Measurements from ENCODE around the gene RGS3.
A peak's percentile ranks its signal among the peaks of the same experiment; 100 is the strongest.

RGS3 gene

DNA sequence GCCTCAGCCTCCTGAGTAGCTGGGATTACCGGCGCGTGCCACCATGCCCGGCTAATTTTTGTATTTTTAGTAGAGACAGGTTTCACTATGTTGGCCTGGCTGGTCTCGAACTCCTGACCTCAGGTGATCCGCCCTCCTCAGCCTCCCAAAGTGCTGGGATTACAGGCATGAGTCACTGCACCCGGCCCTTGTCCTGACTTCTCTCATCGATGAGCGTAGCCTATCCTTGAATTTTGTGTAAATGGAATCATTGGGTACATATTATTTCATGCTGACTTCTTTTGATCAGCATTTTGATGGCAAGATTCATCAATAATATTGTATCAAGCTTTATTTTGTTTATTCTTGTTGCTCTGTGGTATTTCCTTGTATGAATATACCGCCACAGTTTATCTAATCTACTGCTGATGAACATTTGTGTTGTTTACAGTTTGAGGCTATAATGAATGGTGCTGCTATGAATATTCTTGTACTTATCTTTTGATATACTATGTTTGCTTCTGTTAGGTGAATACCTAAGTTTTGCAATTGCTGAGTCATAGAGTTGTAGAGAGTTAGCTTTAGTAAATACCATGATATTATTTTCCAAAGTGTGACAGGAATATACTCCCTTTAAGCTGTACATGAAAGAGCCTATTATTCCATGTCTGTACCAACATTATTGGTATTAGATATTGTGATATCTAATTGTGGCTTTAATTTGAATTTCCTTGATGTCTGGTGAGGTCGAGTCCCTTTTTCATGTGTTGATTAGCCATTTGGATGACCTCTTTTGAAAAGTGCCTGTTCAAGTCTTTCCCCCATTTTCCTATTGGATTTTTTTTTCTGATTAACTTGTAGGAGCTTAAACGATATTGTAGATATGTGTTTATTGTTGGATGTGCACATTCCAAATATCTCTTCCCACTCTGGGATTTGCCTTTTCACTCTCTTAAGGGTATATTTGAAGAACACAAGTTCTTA is 107.5 kb downstream of the RGS3 start:
- DNase-seq (ENCODE audit: low read depth, low spot score), result no peak

DNA sequence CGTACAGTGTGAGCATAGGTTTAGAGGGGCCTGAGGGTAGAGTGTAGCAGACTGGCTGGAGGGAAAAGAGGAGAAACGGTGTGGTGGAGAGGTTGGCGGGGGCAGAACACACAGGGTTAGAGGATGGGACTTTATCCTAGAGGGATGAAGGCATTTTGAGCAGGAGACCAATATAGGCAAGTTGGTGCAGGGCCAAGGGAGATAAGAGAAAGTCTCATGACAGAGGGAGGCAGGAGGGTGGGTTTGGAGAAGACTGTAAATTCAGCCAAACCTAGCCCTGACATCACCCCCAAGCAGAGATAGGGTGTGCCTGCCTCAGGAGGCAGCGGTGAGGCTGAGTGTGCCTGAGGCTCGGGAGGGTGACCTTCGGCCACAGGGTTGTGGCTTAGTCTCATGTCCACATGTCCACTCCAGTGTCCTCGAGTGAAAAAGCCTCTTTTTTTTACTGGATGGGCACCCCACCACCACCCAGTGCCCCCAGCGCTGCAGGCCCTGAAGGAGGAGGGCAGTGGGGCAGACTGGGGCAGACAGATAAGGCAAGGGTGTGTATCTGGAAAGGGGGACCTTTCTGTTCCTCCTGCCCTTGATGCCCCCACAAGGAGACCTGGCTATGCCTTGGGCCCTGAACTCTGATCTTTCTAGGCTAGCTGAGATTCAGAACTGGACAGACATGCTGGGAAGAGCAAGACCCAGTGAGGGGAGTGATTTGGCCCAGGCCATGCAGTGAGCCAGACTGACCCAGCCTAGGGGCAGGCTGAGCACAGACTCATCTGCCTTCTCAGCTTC is 108.7 kb downstream of the RGS3 start:
- no peak for DNase-seq (ENCODE audit: low read depth, low spot score)

DNA sequence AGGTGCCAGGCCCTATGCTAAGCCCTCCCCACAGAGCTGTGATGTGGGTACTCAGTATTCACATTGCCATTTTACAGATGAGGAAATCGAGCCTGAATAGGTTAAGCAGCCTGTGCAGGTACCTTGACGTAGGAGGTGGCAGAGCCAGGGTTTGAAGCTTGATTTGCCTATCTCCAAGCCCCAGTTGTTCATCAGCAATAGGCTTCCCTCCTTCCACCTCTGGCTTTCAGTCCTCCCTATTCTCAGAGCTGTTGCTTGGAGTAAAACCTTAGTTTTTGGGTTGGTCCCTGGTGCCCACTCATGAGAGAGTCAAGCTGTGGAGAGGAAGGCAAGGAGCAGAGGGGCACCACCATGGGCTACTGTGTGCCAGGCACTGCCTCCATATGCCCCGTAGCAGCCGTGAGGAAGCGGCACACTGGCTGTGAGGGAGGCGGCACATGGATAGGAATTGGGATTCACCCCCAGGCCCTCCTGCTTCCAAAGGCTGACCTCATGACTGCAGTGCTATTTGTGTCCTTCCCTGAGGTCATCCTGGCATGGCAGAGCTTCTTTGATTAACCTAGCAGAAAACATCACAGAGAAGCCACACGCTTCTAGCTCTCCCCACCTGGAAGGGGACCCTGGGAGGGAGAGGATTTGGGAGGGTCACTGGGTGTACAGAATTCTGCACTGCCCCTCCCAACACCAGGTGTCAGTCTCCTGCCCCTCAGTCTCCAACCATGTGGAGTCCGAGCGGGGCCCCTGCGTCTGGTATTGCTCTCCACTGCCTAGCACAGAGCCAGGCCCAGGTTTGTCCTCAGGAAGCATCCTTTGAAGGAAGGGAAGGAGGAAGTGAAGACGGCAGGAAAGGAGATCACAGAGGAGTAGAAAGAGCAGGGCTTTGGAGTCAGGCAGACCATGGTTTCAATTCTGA is 109.8 kb downstream of the RGS3 start:
- no peak for DNase-seq (ENCODE audit: low read depth, low spot score)

DNA sequence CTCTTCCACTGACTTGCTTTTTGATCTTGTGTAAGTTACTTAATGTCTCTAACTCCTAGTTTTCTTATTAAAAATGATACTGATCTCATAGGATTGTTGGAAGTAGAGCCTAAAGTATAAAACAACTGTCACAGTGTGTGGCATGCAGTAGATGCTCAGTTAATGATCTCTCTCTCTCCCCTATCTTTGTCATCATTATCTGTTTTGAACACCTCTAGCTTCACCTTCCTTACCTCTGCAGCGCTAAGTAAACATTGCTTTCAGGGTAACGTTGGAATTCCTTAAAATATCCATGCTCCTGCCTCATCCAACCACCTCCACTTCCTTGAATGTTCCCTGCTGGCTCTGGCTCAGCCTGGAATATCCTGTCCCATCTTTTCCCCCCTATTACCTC is 110.4 kb downstream of the RGS3 start:
- DNase-seq (ENCODE audit: low read depth, low spot score), result no peak

DNA sequence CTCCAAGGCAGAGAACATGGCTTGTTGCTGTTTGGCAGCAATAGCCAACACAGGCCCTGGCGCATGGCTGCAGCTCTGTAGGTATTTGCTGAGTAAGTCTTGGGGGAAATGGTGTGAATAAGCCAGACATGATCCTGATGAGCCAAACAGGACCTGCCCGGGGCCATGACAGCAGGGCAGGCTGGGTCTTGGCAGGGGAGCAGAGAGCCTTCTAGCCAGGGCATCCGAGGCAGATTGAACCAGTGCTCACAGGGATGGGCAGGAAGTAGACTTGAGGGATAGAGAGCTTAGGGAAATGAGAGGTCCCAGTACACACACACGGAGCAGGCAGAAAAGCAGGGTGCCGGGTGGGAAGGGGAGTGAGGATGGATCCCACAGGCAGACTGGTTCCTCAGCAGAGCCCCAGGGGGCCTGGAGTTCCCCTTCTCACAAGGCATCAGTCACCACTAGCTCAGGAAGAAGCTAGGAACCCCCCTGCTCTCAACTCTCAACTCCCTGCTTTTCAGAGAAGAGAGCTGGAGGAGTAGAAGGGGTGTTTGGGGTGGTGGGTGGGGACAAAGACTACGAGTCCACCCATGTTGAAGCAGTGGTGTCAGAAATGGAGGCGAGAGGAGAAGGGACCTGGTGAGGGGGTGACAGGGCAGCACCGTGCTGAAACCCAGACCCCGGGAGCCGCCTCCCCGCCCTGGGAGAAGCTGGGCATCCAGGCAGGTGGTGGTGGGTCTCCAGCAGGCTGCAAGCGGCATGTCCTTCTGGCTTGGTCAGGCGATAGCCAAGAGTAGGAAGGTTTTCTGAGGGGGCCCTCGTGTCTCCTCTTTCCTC is 111.1 kb downstream of the RGS3 start:
- DNase-seq (ENCODE audit: low read depth, low spot score), result no peak

DNA sequence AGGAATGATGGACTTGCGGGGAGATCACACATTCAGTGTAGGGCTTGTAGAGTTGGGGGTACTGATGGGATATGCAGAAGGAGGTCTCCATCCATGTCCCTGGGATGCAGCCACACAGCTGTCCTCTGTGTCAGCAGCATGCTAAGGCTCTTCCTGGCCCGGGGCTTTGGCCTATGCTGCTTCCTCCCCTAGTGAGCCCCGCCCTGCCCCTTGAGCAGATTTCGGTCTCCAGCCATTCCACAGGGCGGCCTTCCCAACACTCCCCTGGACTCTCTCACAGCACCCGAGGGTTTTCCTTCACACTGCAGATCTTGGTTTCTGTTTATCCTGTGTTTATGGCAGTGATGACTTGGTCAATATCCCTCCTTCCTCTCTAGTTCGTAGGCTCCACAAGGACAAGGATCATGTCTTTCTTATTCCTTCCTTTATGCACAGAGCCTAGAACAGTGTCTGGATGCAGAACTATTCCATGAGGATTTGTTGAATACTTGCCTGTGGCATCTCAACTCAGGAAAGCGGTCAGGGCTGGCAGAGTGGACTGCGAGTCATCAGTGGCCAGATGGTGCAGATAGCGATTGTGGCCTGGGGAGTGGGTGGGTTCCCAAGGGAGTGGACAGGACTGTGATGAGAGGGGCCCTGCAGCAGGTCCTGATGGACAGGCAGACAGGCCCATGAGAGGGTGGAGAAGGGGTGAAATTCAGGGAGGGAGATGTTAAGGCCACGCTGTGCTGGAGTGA is 114.2 kb downstream of the RGS3 start:
- no peak for DNase-seq (ENCODE audit: low read depth, low spot score)

DNA sequence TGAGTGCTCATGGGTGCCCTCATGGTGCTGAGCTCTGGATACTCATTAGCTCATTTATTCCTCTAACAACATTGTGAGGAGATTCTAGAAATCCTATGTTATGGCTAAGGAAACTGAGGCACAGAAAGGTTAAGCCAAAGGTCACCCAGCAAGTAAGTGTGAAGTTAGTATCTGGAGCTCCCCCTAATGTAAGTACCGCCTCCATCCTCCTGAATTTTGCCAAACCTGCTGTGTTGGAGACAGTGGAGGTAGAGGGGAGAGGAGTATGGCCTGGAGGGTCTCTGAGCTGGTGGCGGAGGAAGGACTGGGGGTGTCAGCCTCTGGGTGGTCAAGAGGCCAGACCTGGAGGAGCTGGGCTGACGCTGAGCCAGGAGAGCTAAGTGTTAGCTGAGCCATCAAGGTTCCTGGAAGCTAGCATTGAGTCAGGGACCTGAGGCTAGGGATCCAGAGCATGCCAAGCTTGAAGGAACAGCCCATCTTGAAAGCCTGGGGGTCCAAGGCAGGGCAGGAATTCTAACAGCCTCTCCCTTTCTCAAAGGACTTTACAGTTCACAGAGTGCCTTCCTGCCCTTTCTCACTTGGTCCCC is 114.8 kb downstream of the RGS3 start:
- no peak for DNase-seq (ENCODE audit: low read depth, low spot score)

DNA sequence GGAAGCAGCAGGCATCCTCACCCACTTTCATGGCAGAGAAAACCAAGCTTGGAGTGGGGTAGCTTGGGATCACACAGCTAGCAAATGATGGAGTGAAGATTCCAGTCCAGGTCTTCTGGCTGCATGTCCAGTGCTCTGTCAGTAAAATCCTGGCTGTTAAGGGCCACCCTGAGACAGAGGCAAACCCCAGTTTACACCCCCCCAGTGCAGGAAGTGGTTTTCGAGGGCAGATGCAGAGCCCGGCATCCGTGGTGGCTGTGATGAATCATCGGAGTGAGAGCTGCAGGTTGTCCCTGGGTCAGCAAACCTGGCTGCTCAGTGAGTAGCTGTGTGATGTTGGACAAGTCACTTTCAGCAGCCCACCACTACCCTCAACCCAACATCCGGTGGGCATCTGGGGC is 115.4 kb downstream of the RGS3 start:
- DNase-seq (ENCODE audit: low read depth, low spot score), result peak; percentile 67

DNA sequence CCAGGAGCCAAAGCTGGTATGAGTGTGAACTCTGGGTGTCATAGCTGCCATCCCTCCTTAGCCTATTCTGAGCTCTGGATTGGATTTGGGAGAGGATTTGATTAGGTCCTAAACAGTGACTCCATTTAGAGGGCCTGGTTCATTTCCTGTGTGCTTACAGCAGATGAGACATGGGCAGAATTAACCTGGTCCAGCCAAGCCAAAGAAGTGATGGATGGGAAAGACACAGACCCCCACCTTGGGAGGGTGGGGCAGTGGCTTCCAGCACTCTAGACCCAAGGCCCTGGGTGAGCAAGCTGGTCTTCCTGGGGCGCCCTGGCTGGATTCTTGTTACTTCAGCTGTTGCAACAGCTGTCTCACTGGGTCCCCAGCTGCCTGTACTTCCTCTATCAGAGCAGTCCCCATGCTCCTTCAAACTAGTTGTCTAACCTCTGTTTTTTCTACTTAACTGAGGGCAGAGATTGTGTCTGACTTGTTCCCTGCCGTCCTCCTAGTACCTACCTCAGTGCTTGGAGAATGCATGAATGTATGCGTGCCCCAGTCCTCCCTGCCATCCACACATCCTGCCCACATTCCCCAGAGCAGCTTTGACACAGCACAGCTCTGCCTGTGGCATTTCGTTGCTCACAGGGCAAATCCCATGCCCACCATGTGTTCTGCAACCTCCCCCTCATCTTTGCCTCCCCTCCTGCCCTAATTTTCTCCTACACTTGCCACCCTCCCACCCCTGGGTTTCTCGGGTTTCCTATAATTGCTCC is 115.9 kb downstream of the RGS3 start:
- DNase-seq (ENCODE audit: low read depth, low spot score), result no peak

DNA sequence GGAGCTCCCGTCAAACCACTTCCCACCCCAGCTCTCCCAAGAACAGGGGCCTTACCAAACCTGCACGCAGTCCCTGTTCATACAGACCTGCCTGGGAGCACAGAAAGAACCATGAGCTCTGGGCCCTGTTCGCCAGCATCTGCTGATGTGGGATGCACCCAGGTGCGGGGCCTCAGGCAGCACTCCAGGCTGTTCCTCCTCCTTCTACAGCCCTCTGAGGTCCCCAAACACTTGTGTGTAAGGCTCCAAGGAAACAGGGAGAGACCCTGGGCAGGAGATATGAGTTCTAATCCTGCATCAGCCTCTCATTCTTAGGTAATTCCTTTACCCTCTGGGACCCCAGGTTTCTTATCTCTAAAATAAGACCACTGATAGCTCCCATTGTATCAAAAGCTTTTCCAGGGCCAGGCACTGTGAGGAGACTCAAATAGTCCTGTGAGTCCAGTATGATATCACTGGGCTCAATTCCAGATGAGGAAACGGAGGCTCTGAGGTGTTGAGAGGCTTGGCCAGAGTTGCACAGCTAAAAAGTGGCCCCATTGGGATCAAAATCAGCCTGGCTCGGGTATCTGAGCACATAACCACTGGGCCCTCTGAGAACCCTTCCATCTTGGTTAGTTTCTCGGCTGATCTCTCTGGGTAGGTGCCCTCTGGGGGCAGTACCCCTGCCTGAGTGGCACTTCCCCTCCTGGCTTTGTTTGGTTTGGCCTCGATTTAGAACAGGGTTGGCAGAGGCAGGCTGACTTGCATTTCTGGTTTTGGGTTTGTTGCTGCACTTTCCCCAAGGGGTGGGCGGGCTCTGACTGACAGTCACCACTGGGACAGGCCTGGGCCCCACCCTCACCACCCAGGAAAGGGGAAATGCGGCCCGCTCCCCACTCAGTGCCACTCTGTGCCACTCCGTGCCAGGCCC is 116.8 kb downstream of the RGS3 start:
- DNase-seq (ENCODE audit: low read depth, low spot score), result no peak

DNA sequence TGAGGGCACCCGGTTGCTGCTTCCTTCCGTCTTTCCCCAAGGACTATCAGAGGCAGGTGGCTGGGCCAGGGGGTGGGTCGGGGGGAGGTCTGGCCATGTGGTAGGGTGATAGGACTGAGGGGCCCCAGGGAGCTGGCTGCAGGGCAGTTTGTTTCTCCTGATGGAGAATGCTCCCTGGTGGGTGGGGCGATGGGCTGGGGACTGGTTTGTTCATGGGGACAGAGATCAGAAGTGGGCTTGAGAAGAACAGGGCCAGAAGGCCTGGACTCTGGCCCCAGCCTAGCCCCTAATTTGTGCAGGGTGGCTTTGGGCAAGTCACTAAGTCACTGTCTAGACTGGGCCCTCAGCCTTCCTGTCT is 117.4 kb downstream of the RGS3 start:
- no peak for DNase-seq (ENCODE audit: low read depth, low spot score)

DNA sequence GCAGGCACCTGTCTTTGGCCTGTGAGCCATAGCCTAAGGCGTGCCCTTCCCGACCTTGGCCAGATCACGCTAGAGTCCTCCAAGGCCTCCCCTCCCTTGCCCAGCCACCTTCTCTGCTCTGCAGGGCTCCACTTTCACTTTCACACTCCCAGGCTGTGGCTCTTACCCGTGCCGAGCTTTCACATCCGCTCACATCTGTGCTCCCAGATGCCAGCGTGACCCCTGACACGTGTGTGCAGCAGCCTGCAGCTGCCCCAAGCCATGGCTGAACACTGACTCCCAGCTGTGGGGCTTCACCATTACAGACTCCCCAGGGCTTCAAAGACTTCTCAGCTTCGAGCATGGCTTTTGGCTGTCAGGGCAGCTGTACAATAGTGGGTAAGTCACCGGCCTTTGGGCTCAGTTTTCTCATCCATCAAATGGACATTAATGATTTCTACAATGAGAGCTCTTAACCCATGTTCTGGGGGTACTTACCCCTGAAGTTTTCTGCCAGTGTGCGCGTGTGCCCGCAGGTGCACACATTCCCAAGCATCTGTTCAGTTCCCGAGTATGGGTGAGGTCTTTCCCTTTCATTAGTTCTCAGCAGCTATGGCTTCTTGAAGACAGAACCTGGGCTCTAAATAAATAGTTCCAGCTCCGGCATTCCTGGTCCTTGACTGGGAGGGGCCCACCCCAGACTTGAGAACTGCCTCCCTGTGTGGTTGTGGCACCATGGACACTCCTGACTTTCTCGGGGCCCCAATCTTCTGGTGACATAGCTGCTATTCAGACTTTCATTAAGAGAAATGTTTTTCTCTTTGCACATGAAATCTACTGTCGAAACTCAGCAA is 118.6 kb downstream of the RGS3 start:
- peak; percentile 38 for DNase-seq (ENCODE audit: low read depth, low spot score)

DNA sequence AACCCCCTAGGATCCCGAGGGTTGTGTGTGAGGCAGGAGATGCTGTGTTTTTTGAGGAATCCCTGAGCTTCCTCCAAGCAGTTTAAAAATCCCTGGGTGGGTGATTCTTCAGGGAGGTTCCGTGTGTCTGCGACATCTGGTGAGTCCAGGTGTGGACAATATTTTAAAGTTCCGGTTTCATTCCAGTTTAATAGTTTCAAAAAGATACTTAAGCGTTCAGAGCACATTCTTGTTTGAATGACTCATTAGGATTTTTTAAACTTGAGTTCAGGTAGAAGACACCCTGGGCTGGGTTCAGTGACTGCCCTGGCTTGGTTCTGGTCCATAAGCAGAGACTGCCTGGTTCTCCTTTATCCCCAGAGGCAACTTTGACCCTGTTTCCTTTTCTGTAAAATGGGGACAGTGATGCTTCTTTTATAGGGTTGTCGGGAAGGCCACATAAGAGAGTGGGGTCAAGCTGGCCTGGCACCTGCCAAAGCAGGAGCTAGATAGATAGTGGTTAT is 119.2 kb downstream of the RGS3 start:
- no peak for DNase-seq (ENCODE audit: low read depth, low spot score)

DNA sequence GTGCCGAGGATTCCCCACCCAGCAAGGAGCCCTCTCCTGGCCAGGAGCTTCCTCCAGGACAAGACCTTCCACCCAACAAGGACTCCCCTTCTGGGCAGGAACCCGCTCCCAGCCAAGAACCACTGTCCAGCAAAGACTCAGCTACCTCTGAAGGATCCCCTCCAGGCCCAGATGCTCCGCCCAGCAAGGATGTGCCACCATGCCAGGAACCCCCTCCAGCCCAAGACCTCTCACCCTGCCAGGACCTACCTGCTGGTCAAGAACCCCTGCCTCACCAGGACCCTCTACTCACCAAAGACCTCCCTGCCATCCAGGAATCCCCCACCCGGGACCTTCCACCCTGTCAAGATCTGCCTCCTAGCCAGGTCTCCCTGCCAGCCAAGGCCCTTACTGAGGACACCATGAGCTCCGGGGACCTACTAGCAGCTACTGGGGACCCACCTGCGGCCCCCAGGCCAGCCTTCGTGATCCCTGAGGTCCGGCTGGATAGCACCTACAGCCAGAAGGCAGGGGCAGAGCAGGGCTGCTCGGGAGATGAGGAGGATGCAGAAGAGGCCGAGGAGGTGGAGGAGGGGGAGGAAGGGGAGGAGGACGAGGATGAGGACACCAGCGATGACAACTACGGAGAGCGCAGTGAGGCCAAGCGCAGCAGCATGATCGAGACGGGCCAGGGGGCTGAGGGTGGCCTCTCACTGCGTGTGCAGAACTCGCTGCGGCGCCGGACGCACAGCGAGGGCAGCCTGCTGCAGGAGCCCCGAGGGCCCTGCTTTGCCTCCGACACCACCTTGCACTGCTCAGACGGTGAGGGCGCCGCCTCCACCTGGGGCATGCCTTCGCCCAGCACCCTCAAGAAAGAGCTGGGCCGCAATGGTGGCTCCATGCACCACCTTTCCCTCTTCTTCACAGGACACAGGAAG is 120.2 kb downstream of the RGS3 start:
- DNase-seq (ENCODE audit: low read depth, low spot score), result no peak

DNA sequence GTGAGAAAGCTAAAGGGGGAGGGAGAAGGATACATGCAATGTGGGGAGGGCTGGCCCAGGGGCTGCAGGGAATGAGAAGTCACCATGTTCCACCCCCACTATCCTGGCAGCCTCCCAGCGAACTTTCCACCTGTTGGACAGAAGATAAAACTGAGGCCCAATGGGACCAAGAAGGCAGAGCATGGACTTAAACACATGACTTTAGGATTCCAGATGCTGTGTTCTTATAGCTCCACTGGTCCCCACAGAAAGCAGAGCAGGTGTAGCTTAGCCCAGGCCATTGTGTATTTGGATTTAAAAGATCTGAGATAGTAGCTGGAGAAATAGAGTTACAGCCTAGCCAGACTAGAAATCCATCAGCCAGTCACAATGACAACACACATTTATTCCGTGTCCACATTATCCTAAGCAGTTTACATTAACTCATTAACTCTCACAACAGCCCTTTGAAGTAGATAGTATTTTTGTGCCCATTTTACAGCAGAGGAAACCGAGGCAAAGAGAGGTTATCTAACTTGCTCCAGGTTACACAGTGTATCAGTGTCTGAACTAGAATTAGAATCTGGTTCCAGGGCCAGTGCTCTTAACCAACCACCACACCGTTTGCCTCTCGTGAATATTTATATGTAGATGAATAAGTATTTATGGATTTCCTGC is 121.0 kb downstream of the RGS3 start:
- no peak for DNase-seq (ENCODE audit: low read depth, low spot score)

All from activated CD4-positive, CD25-positive, alpha-beta regulatory T cell treated with anti-CD3 and anti-CD28 coated beads, Interleukin-2, amount 50 U/mL, for 16 hours (primary cell).